Measurements from ENCODE around the gene NAV2. TPM values are rescaled to one million over a fixed set of nuclear protein-coding genes. Genes with fewer than 3 reads are reported as not detected.
A peak's percentile ranks its signal among the peaks of the same experiment; 100 is the strongest.

Gene NAV2
- total RNA-seq, 1 donor from 2014 or later, result 32.0 TPM

- DNase-seq (ENCODE audit: low spot score) (no peak), ATAC-seq (no peak)
Measured at GRCh38 chr11:20027556-20028013, 314.9 kb downstream of the NAV2 start.

DNA sequence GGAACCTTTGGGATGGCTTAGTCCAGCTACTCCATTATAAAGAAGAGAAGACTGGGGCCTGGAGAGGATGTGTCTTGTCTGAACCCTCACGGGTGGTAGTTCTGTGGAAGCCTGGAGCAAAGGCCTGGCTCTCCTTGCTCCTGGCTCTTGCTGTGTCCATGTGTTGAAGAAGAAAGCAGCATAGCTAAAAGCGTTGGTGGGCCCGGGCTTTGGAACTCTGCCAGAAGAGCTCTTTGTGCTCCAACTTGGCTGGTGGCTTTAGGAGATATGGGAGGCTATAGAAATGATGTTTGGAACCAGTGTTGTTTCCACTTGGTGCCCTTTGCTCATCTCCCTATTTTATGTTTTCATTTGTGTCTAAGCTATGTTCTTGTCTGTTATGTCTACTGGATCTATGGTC is 316.6 kb downstream of the NAV2 start:
- no peak for DNase-seq (ENCODE audit: low spot score)

DNA sequence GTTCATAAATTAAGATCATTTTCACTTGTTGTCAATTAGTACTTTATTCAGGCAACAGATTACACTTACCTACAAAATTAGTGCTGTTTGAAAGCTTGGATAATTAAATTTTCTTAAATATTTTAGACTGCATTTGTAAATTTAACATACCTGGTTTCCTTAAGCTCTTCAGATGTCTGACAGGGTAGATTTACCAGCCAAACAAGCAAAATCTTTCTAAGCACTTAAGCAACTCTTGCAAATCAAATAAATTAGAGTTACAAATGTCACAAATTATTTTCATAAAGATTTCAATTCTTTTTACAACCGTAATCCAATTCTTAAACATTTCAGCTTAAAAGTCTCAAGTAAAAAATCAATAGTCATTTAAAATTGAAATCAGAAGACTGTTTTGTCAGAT is 317.8 kb downstream of the NAV2 start:
- no peak for DNase-seq (ENCODE audit: low spot score)
- ATAC-seq, result no peak

More for the DNA sequence above, 316.6 kb downstream of the NAV2 start:
- no peak for ATAC-seq

DNA sequence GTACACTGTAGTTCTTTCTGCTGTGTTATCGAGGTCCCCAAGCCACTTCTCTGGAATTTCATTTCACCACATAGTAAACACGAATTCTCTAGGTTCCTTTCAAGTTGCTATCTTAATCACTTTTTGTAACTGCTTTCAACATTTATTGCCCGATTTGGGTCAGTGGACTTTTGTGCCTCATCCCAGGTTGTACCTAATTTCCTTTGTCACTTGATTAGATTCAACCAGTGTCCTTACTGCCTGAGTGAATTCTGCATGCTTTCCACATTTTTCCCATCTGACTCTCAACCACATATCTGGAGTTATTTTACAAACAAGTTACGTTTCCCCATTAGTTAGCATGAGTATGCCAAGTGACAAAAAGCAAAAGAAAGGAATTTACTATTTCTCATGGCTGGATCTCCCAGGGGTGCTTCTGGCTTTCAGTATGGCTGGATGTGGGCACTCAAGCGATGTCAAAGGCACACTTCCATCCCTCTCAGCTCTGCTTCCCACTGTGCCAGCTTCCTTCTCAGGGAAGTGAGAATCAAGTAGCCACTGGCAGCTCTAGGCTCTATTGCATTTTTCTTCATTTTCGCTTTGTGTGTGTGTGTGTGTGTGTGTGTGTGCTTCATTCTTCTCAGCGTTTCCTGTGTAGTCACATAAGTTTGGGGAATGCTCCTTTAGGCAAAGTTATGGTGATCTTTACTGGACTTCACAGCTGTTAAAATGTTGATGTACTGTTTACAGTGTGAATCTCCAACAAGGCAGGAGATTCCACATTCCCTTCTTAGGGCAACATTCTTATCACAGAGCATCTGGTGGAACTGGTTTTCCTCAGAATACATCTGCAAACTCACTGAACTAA is 318.7 kb downstream of the NAV2 start:
- ATAC-seq (no peak), DNase-seq (ENCODE audit: low spot score) (no peak)

DNA sequence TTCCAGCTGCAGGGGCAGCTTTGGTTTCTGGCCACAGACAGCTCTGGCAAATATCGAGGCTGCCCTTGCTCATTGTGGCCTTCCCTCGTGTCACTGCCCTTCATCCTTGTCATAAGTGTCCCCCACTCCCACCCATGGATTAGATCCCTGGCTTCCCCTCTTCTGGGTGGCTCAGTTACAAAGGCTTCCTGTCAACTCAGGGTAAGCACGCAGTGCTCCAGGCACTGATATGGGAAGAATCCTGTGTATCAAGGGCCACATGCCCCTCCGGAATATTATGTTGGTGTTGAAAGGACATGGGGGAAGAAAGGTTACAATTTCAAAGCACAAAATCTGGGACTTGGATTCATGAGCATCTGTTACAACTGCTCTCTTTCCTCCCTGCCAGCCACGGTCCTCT is 319.5 kb downstream of the NAV2 start:
- ATAC-seq (no peak), DNase-seq (ENCODE audit: low spot score) (no peak)

DNA sequence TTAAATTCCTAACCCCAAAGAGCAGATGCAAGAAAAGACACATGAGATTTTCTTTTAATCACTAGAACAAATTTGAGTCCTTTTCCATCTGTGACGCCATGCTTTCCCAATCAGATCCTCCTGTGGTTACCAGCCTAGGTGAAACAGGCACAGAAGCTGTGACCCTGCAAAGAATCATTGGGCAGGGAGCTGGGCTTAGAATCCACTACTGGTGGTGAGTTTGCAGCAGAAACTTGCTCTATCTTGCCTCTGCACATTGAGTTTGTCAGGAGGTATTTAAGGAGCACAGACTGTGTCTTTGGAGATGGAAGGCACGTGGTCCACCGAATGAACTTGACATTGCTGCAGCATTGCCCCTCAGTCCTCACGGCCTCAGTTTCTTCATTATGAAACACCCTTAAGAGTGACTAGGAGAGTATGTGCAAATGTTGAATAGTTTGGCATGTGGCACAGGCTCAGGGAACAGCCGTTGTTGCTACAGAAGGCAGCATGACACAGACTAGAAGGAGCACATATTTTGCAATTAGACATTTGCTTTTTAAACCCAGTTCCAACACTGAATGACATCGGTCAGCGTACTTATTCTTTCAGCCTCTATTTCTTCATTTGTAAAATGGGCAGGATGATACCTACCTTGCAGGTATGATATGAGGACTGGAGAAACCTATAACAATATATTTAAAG is 320.1 kb downstream of the NAV2 start:
- no peak for DNase-seq (ENCODE audit: low spot score)

GRCh38 chr11:20033806-20034205 is 321.2 kb downstream of the NAV2 start:
- no peak for DNase-seq (ENCODE audit: low spot score)

More for the DNA sequence above, 320.1 kb downstream of the NAV2 start:
- no peak for ATAC-seq

GRCh38 chr11:20034941-20035340 is 322.3 kb downstream of the NAV2 start:
- ATAC-seq, result no peak
- no peak for DNase-seq (ENCODE audit: low spot score)

More at GRCh38 chr11:20033806-20034205, 321.2 kb downstream of the NAV2 start:
- no peak for ATAC-seq

GRCh38 chr11:20035375-20035700 is 322.7 kb downstream of the NAV2 start:
- ATAC-seq, result peak; percentile 37
- no peak for DNase-seq (ENCODE audit: low spot score)

- DNase-seq (ENCODE audit: low spot score), result peak; percentile 91
Measured at GRCh38 chr11:20035701-20036601, 323.3 kb downstream of the NAV2 start.

DNA sequence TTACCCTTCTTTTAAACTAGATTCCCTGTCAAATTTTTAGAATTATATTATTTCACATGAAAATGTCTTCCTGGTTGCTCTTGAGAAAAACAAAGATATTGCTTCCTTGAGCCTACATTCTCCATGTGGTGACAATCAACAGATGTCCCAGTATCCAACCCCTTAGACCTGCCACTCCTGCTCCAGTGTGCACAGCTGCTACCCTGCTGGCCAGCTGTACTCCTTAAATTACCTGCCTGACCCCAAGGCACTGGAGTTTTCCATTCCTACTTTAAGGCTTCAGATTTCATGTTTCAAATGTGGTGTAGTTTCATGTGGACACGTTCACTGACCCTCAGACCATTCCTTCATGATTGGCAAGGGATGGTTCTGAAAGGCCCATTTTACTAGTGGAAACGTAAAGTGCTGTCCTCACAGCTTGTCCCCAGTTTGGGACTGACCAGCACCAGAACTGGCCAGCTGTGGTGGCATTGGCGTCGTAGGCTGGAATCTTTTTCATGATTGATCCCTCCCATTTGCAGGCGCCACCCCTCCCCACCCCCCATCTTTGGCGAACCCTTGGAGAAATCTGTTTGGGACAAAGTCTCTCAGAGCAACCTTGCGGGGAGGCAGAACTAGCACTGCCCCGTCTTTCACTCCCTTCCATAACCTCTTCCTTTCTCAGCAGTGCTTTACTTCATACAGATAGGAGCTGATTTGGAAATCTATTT is 324.1 kb downstream of the NAV2 start:
- DNase-seq (ENCODE audit: low spot score), result peak; percentile 60
- ATAC-seq, result peak; percentile 5

More at GRCh38 chr11:20035701-20036601, 323.3 kb downstream of the NAV2 start:
- peak; percentile 79 for ATAC-seq

- ATAC-seq (no peak), DNase-seq (ENCODE audit: low spot score) (no peak)
Measured at GRCh38 chr11:20037396-20038153, 324.9 kb downstream of the NAV2 start.

DNA sequence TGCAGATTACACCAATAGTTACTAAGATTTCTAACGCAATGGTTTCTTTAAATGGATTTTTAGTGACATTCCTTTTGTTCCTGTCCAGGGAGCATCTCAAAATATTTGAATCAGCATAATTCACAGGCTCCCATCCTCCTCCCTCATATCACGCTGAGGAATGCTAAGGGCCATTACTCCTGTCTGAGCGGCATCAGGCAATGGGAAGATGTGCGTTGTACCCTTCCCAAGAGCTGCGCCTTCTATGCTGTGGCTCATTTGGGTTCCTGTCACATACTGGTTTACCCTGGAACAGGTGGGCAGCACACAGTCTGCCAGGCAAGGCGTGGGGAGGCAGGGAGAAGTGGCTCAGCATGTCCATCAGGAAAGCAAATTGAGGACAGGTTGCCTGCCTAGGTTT is 325.8 kb downstream of the NAV2 start:
- ATAC-seq, result no peak

DNA sequence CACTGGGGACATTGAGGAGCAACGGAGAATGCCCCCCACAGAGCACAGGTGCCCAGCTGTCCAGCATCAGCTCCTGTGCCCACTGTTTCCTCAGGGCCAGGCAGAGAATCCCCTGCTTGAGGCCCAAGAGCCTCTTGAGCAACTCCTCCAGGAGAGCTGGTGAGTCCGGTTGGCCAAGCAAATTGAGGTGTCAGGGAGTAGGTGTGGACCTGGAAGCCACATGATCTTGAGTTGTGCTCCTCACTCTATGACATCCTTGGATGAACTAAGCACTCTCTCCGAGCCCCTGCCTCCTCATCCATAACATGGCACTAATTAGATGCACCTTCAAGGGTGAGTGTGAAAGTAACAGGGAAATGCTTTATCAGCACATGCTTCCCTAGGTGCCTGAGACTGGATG is 326.3 kb downstream of the NAV2 start:
- DNase-seq (ENCODE audit: low spot score), result no peak

More for the DNA sequence above, 325.8 kb downstream of the NAV2 start:
- no peak for DNase-seq (ENCODE audit: low spot score)

DNA sequence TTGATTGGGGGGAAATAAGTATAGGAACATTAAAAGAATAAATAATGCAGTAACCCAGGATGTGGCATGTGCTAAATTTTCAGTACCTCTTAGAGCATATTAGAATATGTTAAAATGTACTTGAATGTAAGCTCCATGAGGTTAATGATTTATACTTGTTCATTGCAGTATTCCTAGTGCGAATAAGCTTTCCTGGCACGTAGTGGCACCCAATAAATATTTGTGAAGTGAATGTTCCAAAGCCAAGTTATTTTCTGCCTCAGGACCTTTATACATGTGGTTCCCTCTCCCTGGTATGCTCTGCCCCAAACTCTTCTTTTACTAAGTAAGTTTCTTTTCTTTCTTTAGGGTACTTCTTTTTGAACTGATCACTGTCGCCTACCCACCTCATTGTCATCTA is 328.9 kb downstream of the NAV2 start:
- DNase-seq (ENCODE audit: low spot score) (no peak), ATAC-seq (peak; percentile 60)

More for the DNA sequence above, 326.3 kb downstream of the NAV2 start:
- no peak for ATAC-seq

GRCh38 chr11:20042045-20042639 is 329.5 kb downstream of the NAV2 start:
- no peak for DNase-seq (ENCODE audit: low spot score)
- no peak for ATAC-seq

DNA sequence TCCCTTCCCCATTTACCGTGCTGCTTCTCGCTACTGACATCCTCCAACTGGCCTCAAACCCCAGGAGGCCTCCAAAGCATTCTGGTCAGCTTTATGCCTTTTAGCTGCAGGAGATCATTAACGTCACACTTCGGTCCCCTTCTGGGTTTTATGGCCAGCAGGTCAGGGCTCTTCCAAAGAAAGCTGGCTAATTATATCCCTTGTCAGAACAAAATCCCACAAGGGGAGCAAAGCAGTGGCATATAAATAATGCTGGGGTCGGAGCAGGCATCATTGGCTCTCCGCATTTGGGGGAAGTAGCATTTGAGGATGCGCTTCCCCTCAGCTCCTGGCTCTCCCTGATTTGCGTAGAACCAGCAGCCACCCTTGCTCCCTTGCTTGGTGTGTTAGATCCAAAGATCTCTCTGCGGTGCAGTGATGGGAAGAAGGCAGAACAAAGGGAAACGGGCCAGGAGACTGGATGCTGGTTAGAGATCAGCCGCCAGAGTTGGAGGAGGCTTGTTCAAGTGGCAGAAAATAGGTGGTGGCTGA is 330.2 kb downstream of the NAV2 start:
- DNase-seq (ENCODE audit: low spot score), result no peak
- no peak for ATAC-seq

GRCh38 chr11:20043992-20044391 is 331.4 kb downstream of the NAV2 start:
- DNase-seq (ENCODE audit: low spot score), result no peak
- ATAC-seq, result no peak

DNA sequence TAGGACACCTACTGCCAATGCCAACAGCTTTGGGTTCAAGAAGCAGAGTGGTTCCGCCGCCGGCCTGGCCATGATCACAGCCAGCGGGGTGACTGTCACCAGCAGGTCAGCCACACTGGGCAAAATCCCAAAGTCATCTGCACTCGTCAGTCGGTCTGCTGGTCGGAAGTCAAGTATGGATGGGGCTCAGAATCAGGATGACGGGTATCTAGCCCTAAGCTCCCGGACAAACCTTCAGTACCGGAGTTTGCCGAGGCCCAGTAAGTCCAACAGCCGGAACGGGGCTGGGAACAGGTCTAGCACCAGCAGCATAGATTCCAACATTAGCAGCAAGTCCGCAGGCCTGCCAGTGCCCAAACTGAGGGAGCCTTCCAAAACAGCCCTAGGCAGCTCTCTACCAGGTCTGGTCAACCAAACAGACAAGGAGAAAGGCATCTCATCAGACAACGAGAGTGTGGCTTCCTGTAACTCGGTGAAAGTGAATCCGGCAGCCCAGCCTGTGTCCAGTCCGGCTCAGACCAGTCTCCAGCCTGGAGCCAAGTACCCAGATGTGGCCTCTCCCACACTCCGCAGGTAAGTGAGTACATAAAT is 332.6 kb downstream of the NAV2 start:
- DNase-seq (ENCODE audit: low spot score) (peak; percentile 81), ATAC-seq (peak; percentile 81)
